GM12878 (cell line): ENCODE results near the gene KCNQ1. TPM values are rescaled to one million over a fixed set of nuclear protein-coding genes. Genes with fewer than 3 reads are reported as not detected.

Experiments used
- ATAC-seq: fragments of 200-7000 bp; cut with Tn5 transposase; 3 replicates; pipeline ENCODE4 v1.9.1; 2020; ENCODE audit warnings: mild to moderate bottlenecking, moderate library complexity
- BruUV-seq: library from RNA; stranded (reverse); fragments of 400-500 nt; replicated peaks from 2 replicates; lab custom pipeline; 2021; lab: Mats Ljungman, UMichigan
- CTCF ChIA-PET: fragments of 300-600 bp; sonication (Branson Sonifier 250); formaldehyde crosslinking; extraction: SDS; loops from one replicate; lab custom pipeline; 2021; ENCODE audit warnings: inconsistent platforms; lab: Yijun Ruan, JAX
- POLR2A ChIA-PET: fragments of 350-600 bp; formaldehyde crosslinking; extraction: SDS; loops from one replicate; lab custom pipeline; 2021; ENCODE audit warnings: inconsistent platforms; lab: Charles Lee
- RAD21 ChIA-PET: fragments of 300-600 bp; sonication (Branson Sonifier 250); formaldehyde crosslinking; loops from one replicate; lab custom pipeline; 2023; ENCODE audit warnings: antibody characterized with exemption; ENCODE audit not compliant: unreplicated experiment; lab: Charles Lee
- SMC1A ChIA-PET: fragments of 300-600 bp; sonication (Branson Sonifier 250); formaldehyde crosslinking; loops from one replicate; lab custom pipeline; 2023; ENCODE audit not compliant: unreplicated experiment, uncharacterized antibody; lab: Charles Lee
- DNase-seq: peaks from one replicate; pipeline ENCODE4 v3.0.0-alpha.2; 2011; ENCODE audit warnings: low read depth, low spot score
- FAIRE-seq: peaks from 3 replicates; lab custom pipeline; 2011; peaks lifted over from hg19 to GRCh38; lab: Jason Lieb, UNC
- H2AFZ ChIP-seq: 2 replicates; pipeline ENCODE4 v1.6.0; 2011; ENCODE audit warnings: low read depth, low read length, control low read depth; ENCODE audit not compliant: control insufficient read depth
- H3K27ac ChIP-seq: 2 replicates; pipeline ENCODE4 v1.5.1; 2011; ENCODE audit warnings: control low read depth; ENCODE audit not compliant: control insufficient read depth, insufficient read depth
- H3K27me3 ChIP-seq, 2 experiments: replicated peaks in 1 of 2; 2 replicates each; pipeline versions ENCODE4 v1.6.0 to v1.6.1; 2011; ENCODE audit warnings: low read length in 1 of 2; ENCODE audit not compliant: control insufficient read depth in 2 of 2, insufficient read depth in 2 of 2
- H3K36me3 ChIP-seq, 2 experiments: 2 replicates each; pipeline ENCODE4 v1.5.1; 2011; ENCODE audit warnings: low read length in 1 of 2; ENCODE audit not compliant: control insufficient read depth in 2 of 2, insufficient read depth in 2 of 2
- H3K4me1 ChIP-seq: 2 replicates; pipeline ENCODE4 v1.6.1; 2011; ENCODE audit warnings: mild to moderate bottlenecking, low read length, moderate library complexity, mixed read lengths; ENCODE audit not compliant: control insufficient read depth, insufficient read depth
- H3K4me2 ChIP-seq: 2 replicates; pipeline ENCODE4 v1.6.0; 2011; ENCODE audit warnings: control low read depth; ENCODE audit not compliant: control insufficient read depth, insufficient read depth
- H3K4me3 ChIP-seq: fragments of 200-600 bp; sonication (generic); 2 replicates; pipeline ENCODE4 v1.5.1; 2016
- H3K79me2 ChIP-seq: 2 replicates; pipeline ENCODE4 v1.6.0; 2011; ENCODE audit warnings: low read length; ENCODE audit not compliant: control insufficient read depth, insufficient read depth
- H3K9ac ChIP-seq: 2 replicates; pipeline ENCODE4 v1.8.0; 2011; ENCODE audit warnings: low read length, control low read depth, mixed read lengths; ENCODE audit not compliant: control insufficient read depth, insufficient read depth
- H3K9me3 ChIP-seq: replicated peaks from 3 replicates; pipeline ENCODE4 v1.5.1; 2011; ENCODE audit warnings: mild to moderate bottlenecking, low read length; ENCODE audit not compliant: control insufficient read depth, insufficient read depth
- H4K20me1 ChIP-seq: 2 replicates; pipeline ENCODE4 v1.6.0; 2011; ENCODE audit not compliant: control insufficient read depth, insufficient read depth
- CEBPZ ChIP-seq: fragments of 150-350 bp; IDR thresholded peaks from 2 replicates; pipeline ENCODE4 v1.6.1; 2016; ENCODE audit warnings: low read depth, low read length
- EZH2 ChIP-seq: IDR thresholded peaks from 2 replicates; pipeline ENCODE4 v1.6.1; 2012; ENCODE audit warnings: low read depth, mild to moderate bottlenecking, control low read depth, inconsistent platforms, low read length, borderline replicate concordance; ENCODE audit not compliant: control insufficient read depth
- FOXM1 ChIP-seq: IDR thresholded peaks from 2 replicates; pipeline ENCODE4 v1.6.1; 2012; ENCODE audit warnings: low read depth, mild to moderate bottlenecking, inconsistent platforms, low read length, moderate library complexity
- IKZF1 ChIP-seq: fragments of 450-650 bp; conservative IDR thresholded peaks from 2 replicates; pipeline ENCODE4 v1.6.1; 2017; ENCODE audit warnings: antibody characterized with exemption, mild to moderate bottlenecking
- IKZF2 ChIP-seq, 2 experiments: fragments of 450-650 bp; IDR thresholded peaks; 2 replicates each; pipeline ENCODE4 v1.6.1; 2017; ENCODE audit warnings: mild to moderate bottlenecking in 2 of 2, moderate library complexity in 2 of 2
- NR2C2 ChIP-seq: IDR thresholded peaks from 2 replicates; pipeline ENCODE4 v1.6.1; 2011; ENCODE audit warnings: borderline replicate concordance, low read depth; ENCODE audit not compliant: control insufficient read depth, insufficient read length
- POLR2AphosphoS5 ChIP-seq: IDR thresholded peaks from 2 replicates; pipeline ENCODE4 v1.6.1; 2011; ENCODE audit warnings: mild to moderate bottlenecking, low read length, inconsistent platforms
- RBBP5 ChIP-seq: fragments of 200-600 bp; sonication (generic); conservative IDR thresholded peaks from 2 replicates; pipeline ENCODE4 v1.6.1; 2016
- SMAD1 ChIP-seq: fragments of 450-650 bp; IDR thresholded peaks from 2 replicates; pipeline ENCODE4 v1.6.1; 2018; ENCODE audit warnings: mild to moderate bottlenecking, low read depth; ENCODE audit not compliant: partially characterized antibody
- SUPT20H ChIP-seq: IDR thresholded peaks from 2 replicates; pipeline ENCODE4 v1.6.1; 2011; ENCODE audit warnings: low read depth, mild to moderate bottlenecking, low read length, moderate library complexity, borderline replicate concordance; ENCODE audit not compliant: control insufficient read depth
- TCF7 ChIP-seq: IDR thresholded peaks from 2 replicates; pipeline ENCODE4 v1.6.1; 2014; ENCODE audit warnings: antibody characterized with exemption, borderline replicate concordance
- WRNIP1 ChIP-seq: IDR thresholded peaks from 2 replicates; pipeline ENCODE4 v1.6.1; 2011; ENCODE audit warnings: low read depth, low read length, improper control_type of control experiment, borderline replicate concordance
- ZBED1 ChIP-seq: IDR thresholded peaks from 2 replicates; pipeline ENCODE4 v1.6.1; 2016; ENCODE audit warnings: borderline replicate concordance
- ZBTB33 ChIP-seq: fragments of 450-650 bp; IDR thresholded peaks from 2 replicates; pipeline ENCODE4 v1.6.1; 2017; ENCODE audit warnings: mild to moderate bottlenecking
- ZNF274 ChIP-seq: IDR thresholded peaks from one replicate; pipeline ENCODE4 v1.8.0; 2011; ENCODE audit not compliant: insufficient read length, insufficient read depth
- ZNF592 ChIP-seq: fragments of 450-650 bp; IDR thresholded peaks from 2 replicates; pipeline ENCODE4 v1.6.1; 2017; ENCODE audit warnings: mild to moderate bottlenecking, moderate library complexity
- WGBS: methylation state at CpG from one replicate; pipeline ENCODE4 v1.1.6; 2016; ENCODE audit warnings: low lambda C conversion rate; ENCODE audit not compliant: insufficient replicate concordance, insufficient coverage; ENCODE audit errors: missing lambda C conversion rate; 5-methylcytosine and 5-hydroxymethylcytosine counted together
- in situ Hi-C: fragments of 300-500 bp; cut with MboI; formaldehyde crosslinking; loops from 9 replicates; pipeline ENCODE4 v1.14.3; 2018; ENCODE audit warnings: mixed read lengths
- intact Hi-C: fragments of 100-400 bp; cut with micrococcal nuclease; formaldehyde crosslinking; loops from one replicate; pipeline ENCODE4 v1.14.2; 2022; ENCODE audit not compliant: unreplicated experiment
- polyA plus RNA-seq, 11 experiments: library from polyadenylated mRNA; depleted of rRNA in 4 of 11; unstranded in 6 of 11; stranded (reverse) in 5 of 11; fragments of >200 nt; fragmentation: Nextera tagmentation in 4 of 11; fragmentation: Illumina TruSeq in 1 of 11; extraction: Ambion mirVana in 4 of 11; extraction: Trizol in 1 of 11; gene quantifications; 1 replicate in 1 of 11; 2 replicates in 10 of 11; pipeline versions ENCODE4 v1.2.1 to v1.2.3, GENCODE V29; 2011 to 2016; ENCODE audit warnings: inconsistent platforms in 2 of 11, missing spikeins in 2 of 11, low read depth in 1 of 11
- total RNA-seq, 4 experiments: library from RNA; depleted of rRNA in 3 of 4; stranded (reverse); fragments of >200 nt in 3 of 4; fragmentation: Illumina TruSeq in 1 of 4; extraction: Trizol in 1 of 4; gene quantifications; 2 replicates each; pipeline versions ENCODE4 v1.2.1 to v1.2.3, GENCODE V29; 2013 to 2021

Gene KCNQ1
- total and polyA plus RNA-seq, 10 of the 15 experiments (the other 5 are each of a cell fraction or from before 2014, with no cell fraction given), result 0.03 to 0.15 (median 0.12) TPM; not detected in 7

GRCh38 chr11:2481253-2481652 lies 36.4 kb downstream of the KCNQ1 start:
- 36% methylated on average over 14 of the region's 14 CpGs for WGBS
- Histone ChIP-seq H3K4me1 (no peaks in the 10 kb centered on the region), H3K27me3 (no peaks in the 10 kb centered on the region), H2AFZ (no peak overlapping the region), H3K27ac (no peak overlapping the region), H3K9ac (no peak overlapping the region), H3K4me2 (no peak overlapping the region), H3K36me3 (no peaks in the 10 kb centered on the region), H3K79me2 (no peaks in the 10 kb centered on the region), H4K20me1 (no peaks in the 10 kb centered on the region), H3K9me3 (no peaks in the 10 kb centered on the region; the same call in 2 of the 3 replicates), H3K4me3 (no peak overlapping the region)
- ATAC-seq (no peak), DNase-seq (no peak), FAIRE-seq (no peak)
- RAD21 ChIA-PET, result no interaction called here
- intact Hi-C loops (loop anchor here (10.0 kb wide), 1 partner anchor 56 kb away; no protein-coding TSS in a partner anchor), in situ Hi-C loops (no loop called here)
- CTCF ChIA-PET, result no interaction called here
- BruUV-seq, result no TSS peak
- POLR2A ChIA-PET, result no interaction called here
- SMC1A ChIA-PET, result no interaction called here
- TF ChIP-seq FOXM1 (no peak), ZBED1 (no peak), ZNF592 (no peak), ZNF274 (no peak), POLR2AphosphoS5 (no peak), WRNIP1 (no peak), EZH2 (no peak), ZBTB33 (no peak), SMAD1 (no peak), RBBP5 (no peak), SUPT20H (no peak), IKZF2 (IDR thresholded peaks at IDR 0.05) (no peak), CEBPZ (no peak), NR2C2 (no peak), TCF7 (no peak), IKZF1 (no peak)
